Germinal center (tissue), 1 donor: Measurements from ENCODE around the gene ZNF835.

ENCODE experiments used
- DNase-seq: peaks from one replicate; pipeline ENCODE4 v3.0.0; 2012; ENCODE audit warnings: mixed read lengths, low spot score

Gene ZNF835

GRCh38 chr19:56661248-56661647, 10.3 kb downstream of the ZNF835 start:
- DNase-seq: no peak

DNA sequence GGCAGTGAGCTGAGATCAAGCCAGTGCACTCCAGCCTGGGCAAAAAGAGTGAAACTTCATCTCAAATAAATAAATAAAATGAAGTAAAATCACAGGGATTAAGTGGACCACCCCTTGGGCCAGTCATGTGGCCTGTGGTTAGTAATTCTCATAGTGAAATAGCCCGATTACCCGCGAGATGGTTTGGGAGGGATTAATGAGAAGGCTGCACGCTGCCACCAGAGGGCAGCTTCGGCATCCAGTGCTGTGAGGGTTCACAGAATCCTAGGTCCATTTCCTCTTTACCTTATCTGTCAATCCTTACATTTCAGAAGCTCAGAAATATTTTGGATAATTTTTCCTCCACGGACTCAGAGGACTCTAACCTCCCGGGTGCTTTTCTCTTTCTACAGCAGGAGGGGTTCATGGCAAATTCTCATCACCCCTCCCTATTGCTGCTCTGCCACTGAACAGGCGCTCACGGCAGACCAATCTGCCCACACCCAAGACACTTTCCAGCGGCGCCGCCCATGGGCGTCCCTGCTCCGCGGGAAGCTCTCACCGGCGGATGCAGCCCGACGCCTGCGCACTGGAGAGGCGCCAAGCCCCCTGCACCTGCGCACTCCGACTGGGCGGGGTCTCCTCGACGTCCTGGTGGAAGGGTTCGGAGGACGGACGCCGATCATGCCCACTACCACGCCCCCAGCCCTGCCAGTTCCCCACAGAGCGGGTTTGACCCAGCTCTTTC, 11.0 kb downstream of the ZNF835 start:
- DNase-seq: peak; percentile 14

DNA sequence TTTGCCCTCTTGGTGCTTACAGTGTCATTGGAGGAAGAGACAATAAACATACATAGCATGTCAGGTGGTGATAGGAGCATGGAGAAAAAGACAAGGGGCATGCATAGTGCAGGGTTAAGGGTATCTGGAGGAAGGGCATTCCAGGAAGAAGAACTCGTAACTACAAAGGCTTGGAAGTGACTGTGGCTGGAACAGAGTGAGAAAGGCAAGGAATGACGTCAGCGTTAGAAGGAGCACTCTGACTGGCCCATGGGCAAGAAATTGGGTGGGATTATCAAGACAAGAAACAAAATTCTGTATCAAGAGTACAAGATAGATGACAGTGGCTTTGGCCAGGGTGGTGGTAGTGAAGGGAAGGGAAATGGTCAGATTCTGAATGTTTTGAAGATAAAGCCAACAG, 17.4 kb downstream of the ZNF835 start:
- DNase-seq: no peak

- no peak for DNase-seq
Measured at GRCh38 chr19:56643460-56643955, 28.0 kb downstream of the ZNF835 start.

- DNase-seq: no peak
Measured at GRCh38 chr19:56642711-56643459, 28.7 kb downstream of the ZNF835 start, which contains the start of gene SMIM17. Gene SMIM17 (plus strand): TSS chr19:56643159. CDS start chr19:56645668, 2,509 bp downstream.

DNA sequence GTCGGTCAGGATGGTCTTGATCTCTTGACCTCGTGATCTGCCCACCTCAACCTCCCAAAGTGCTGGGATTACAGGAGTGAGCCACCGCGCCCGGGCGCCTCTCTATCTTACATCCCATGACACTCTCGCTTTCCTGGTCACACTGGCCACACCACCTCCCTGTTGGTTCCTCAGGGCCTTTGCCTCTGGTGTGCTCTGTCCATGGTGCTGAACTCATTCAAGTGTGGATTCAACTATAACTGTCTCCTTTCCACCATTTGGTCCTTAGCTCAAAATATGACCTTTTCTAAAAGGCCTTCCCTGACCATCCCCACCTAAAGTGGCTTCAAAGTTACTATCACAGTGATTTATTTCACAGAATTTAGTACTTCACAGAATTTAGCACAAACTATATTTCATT, 32.3 kb downstream of the ZNF835 start:
- DNase-seq: no peak

GRCh38 chr19:56637976-56638555, 33.5 kb downstream of the ZNF835 start:
- peak; percentile 28 for DNase-seq

DNA sequence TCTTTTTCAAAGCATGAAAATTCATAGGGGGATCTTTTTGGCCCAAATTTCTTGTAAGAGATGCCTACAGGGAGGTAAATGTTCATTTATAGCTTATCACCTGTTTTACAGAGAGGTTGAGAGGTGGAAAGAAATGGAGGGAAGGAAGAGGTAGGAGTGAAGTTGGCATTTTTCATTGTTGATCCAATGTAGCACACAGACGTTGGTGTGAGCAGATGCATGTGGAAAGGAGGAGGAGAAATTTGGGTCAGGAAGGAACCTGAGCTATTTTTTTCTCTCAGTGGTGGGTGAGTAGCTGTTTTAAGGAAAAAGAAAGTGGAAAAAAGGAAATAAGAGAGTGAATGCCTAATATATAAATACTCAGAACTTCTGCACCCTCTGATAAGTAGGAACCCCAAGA, 38.5 kb downstream of the ZNF835 start:
- DNase-seq: no peak

- no peak for DNase-seq
Measured at GRCh38 chr19:56625708-56626107, 45.8 kb downstream of the ZNF835 start.

- DNase-seq: no peak
Measured at GRCh38 chr19:56623006-56623405, 48.6 kb downstream of the ZNF835 start.

DNA sequence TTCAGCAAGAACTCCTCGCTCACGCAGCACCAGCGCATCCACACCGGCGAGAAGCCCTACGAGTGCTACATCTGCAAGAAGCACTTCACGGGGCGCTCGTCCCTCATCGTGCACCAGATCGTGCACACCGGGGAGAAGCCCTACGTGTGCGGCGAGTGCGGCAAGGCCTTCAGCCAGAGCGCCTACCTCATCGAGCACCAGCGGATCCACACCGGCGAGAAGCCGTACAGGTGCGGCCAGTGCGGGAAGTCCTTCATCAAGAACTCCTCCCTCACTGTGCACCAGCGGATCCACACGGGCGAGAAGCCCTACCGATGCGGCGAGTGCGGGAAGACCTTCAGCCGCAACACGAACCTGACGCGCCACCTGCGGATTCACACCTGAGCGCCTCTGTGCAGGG, 49.2 kb downstream of the ZNF835 start:
- no peak for DNase-seq

- DNase-seq: no peak
Measured at GRCh38 chr19:56619121-56619520, 52.4 kb downstream of the ZNF835 start.

GRCh38 chr19:56617531-56617930, 54.0 kb downstream of the ZNF835 start:
- DNase-seq: no peak

DNA sequence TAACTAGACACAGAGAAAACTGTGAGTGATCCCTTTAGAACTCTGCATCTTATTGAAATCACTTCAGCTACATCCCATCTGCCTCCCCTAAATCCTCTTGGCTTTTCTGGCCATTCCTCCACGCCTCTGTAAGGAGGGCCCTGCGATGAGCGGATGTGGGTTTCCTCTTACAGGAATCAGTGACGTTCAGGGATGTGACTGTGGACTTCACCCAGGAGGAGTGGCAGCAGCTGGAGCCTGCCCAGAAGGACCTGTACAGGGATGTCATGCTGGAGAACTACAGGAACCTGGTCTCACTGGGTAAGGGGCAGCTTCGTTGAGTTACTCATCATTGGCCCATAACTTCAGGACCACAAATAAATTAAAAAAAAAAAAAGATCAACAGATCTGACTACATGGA, 57.9 kb downstream of the ZNF835 start:
- no peak for DNase-seq

DNA sequence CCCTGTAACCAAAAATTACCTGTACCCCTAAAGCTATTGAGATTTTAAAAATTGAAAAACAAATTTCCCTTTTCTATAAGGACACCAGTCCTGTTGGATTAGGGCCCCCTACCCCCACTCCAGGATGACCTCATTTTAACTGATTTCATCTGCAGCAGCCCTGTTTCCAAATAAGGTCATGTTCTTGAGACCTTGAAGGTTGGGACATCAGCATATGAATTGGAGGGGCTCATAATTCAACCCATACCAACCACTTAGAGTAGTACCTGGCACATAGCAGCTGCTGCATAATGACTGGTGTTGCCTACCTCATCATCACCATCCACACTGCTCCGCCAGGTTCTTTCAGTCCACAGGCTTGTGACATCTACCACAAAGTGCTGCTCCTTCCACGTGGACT, 58.8 kb downstream of the ZNF835 start:
- DNase-seq: no peak
